Bronchial epithelial cell (primary cell): ENCODE results near the gene RNF40. TPM values are rescaled to one million over a fixed set of nuclear protein-coding genes. Genes with fewer than 3 reads are reported as not detected.
A peak's percentile ranks its signal among the peaks of the same experiment; 100 is the strongest.

Experiments used
- DNase-seq: peaks from one replicate; pipeline ENCODE4 v3.0.0-alpha.2; 2010; ENCODE audit warnings: low read depth
- FAIRE-seq: peaks from 2 replicates; lab custom pipeline; 2011; peaks lifted over from hg19 to GRCh38; lab: Jason Lieb, UNC
- H3K27me3 ChIP-seq: 2 replicates; pipeline ENCODE4 v1.5.1; 2011; ENCODE audit warnings: low read length; ENCODE audit not compliant: control insufficient read depth, insufficient read depth
- H3K36me3 ChIP-seq: 2 replicates; pipeline ENCODE4 v1.5.1; 2011; ENCODE audit warnings: low read length; ENCODE audit not compliant: control insufficient read depth, insufficient read depth
- H3K4me3 ChIP-seq: 2 replicates; pipeline ENCODE4 v1.5.1; 2011; ENCODE audit warnings: mild to moderate bottlenecking, low read depth, low read length, control low read depth
- CTCF ChIP-seq: IDR thresholded peaks from 2 replicates; pipeline ENCODE4 v1.5.1; 2011; ENCODE audit warnings: mild to moderate bottlenecking, moderate library complexity, low read length, control low read depth, inconsistent platforms; ENCODE audit not compliant: insufficient read depth, severe bottlenecking
- total RNA-seq: library from RNA; depleted of rRNA; stranded (reverse); fragments of >200 nt; gene quantifications from 2 replicates; pipeline ENCODE4 v1.2.1, GENCODE V29; 2014

The RNF40 gene
- total RNA-seq, 1 donor from 2014 or later, result 38.7 TPM

- Histone ChIP-seq H3K27me3 (no peaks in the 10 kb centered on the region), H3K4me3 (peak overlapping the region; percentile 82), H3K36me3 (peaks cover 22% of the 10 kb centered on the region)
- DNase-seq (no peak), FAIRE-seq (no peak)
- TF ChIP-seq CTCF, result no peak
Observed at GRCh38 chr16:30775131-30775391, 12.9 kb downstream of the RNF40 start.

GRCh38 chr16:30775392-30776188 is 13.5 kb downstream of the RNF40 start:
- FAIRE-seq (no peak), DNase-seq (peak; percentile 70)
- no peaks in the 10 kb centered on the region for H3K27me3 ChIP-seq
- no peak for TF ChIP-seq CTCF
- H3K4me3 ChIP-seq, result peak overlapping the region; percentile 82
- H3K36me3 ChIP-seq, result peaks cover 19% of the 10 kb centered on the region

- no peaks in the 10 kb centered on the region for H3K27me3 ChIP-seq
- no peak for TF ChIP-seq CTCF
- FAIRE-seq (no peak), DNase-seq (no peak)
- H3K4me3 ChIP-seq, result no peak overlapping the region
- H3K36me3 ChIP-seq, result peaks cover 16% of the 10 kb centered on the region
Observed at GRCh38 chr16:30777591-30778297, 15.6 kb downstream of the RNF40 start.

- no peak for TF ChIP-seq CTCF
- DNase-seq, result no peak
- Histone ChIP-seq H3K27me3 (no peaks in the 10 kb centered on the region), H3K4me3 (no peak overlapping the region), H3K36me3 (peaks cover 16% of the 10 kb centered on the region)
- FAIRE-seq, result peak; percentile 43
Observed at GRCh38 chr16:30778549-30779244, 16.6 kb downstream of the RNF40 start.

GRCh38 chr16:30779596-30779995 is 17.5 kb downstream of the RNF40 start:
- no peak for FAIRE-seq
- Histone ChIP-seq H3K27me3 (no peaks in the 10 kb centered on the region), H3K36me3 (peaks cover 13% of the 10 kb centered on the region), H3K4me3 (no peak overlapping the region)
- TF ChIP-seq CTCF, result no peak
- DNase-seq, result no peak
